SK-N-MC (cell line): ENCODE measurements around the gene TSEN2.

Experiments
- DNase-seq: peaks from one replicate; pipeline ENCODE4 v3.0.0-alpha.2; 2011; ENCODE audit warnings: low read depth, low spot score
- H3K27ac ChIP-seq: fragments of 200-600 bp; sonication (generic); 2 replicates; pipeline ENCODE4 v1.5.1; 2016; ENCODE audit warnings: mixed run types
- H3K36me3 ChIP-seq: fragments of 200-600 bp; sonication (generic); 2 replicates; pipeline ENCODE4 v1.6.1; 2017; ENCODE audit warnings: antibody characterized with exemption, low read length, mixed read lengths; ENCODE audit not compliant: insufficient read depth
- H3K4me3 ChIP-seq: fragments of 200-600 bp; sonication (generic); 2 replicates; pipeline ENCODE4 v1.5.1; 2016
- H3K9ac ChIP-seq: fragments of 200-600 bp; sonication (generic); 2 replicates; pipeline ENCODE4 v1.8.0; 2017; ENCODE audit warnings: mixed run types, mixed read lengths; ENCODE audit not compliant: insufficient read length
- H3K9me3 ChIP-seq: fragments of 200-600 bp; sonication (generic); 2 replicates; pipeline ENCODE4 v1.6.1; 2017; ENCODE audit warnings: low read depth, mild to moderate bottlenecking, antibody characterized with exemption, low read length, moderate library complexity, mixed read lengths
- EZH2 ChIP-seq: fragments of 200-600 bp; sonication (generic); IDR thresholded peaks from one replicate; pipeline ENCODE4 v1.6.1; 2017; ENCODE audit warnings: antibody characterized with exemption
- FOXP2 ChIP-seq: optimal IDR thresholded peaks from 2 replicates; pipeline ENCODE3; 2011; ENCODE audit warnings: mild to moderate bottlenecking, moderate library complexity; ENCODE audit not compliant: insufficient read depth; ENCODE audit errors: extremely low read length, control extremely low read depth
- POLR2AphosphoS5 ChIP-seq: IDR thresholded peaks from 2 replicates; pipeline ENCODE4 v1.6.1; 2012; ENCODE audit warnings: mild to moderate bottlenecking, low read depth, low read length, borderline replicate concordance

Gene TSEN2

GRCh38 chr3:12484198-12484982 is at the start of gene TSEN2:
TSS of gene TSEN2 (plus strand) at chr3:12484480. CDS start at chr3:12489801, 5,321 bp downstream.
- no peak within 1 kb of the TSS for H3K27ac ChIP-seq
- H3K4me3 ChIP-seq: peak within 1 kb of the TSS; percentile 83
- H3K9me3 ChIP-seq: no peaks in the 10 kb centered on the region
- TF ChIP-seq POLR2AphosphoS5 (peak; percentile 94), EZH2 (no peak), FOXP2 (no peak)
- H3K36me3 ChIP-seq: no peaks in the 10 kb centered on the region
- peak within 1 kb of the TSS; percentile 83 for H3K9ac ChIP-seq
- peak; percentile 40 for DNase-seq

GRCh38 chr3:12436514-12437220 is 47.6 kb upstream of the TSEN2 start:
- no peak for DNase-seq

GRCh38 chr3:12437221-12437605 is 47.1 kb upstream of the TSEN2 start:
- H3K4me3 ChIP-seq: no peak overlapping the region
- H3K36me3 ChIP-seq: no peaks in the 10 kb centered on the region
- no peak overlapping the region for H3K9ac ChIP-seq
- H3K27ac ChIP-seq: no peak overlapping the region
- no peaks in the 10 kb centered on the region for H3K9me3 ChIP-seq
- TF ChIP-seq FOXP2 (no peak), POLR2AphosphoS5 (no peak), EZH2 (no peak)
- DNase-seq: no peak

More at GRCh38 chr3:12436514-12437220, 47.6 kb upstream of the TSEN2 start:
- Histone ChIP-seq H3K9me3 (no peaks in the 10 kb centered on the region), H3K4me3 (no peak overlapping the region), H3K27ac (no peak overlapping the region), H3K9ac (no peak overlapping the region), H3K36me3 (no peaks in the 10 kb centered on the region)
- TF ChIP-seq FOXP2 (no peak), POLR2AphosphoS5 (no peak), EZH2 (no peak)

- TF ChIP-seq FOXP2: no peak
- Histone ChIP-seq H3K4me3 (no peak overlapping the region), H3K27ac (no peak overlapping the region), H3K36me3 (no peaks in the 10 kb centered on the region), H3K9ac (no peak overlapping the region), H3K9me3 (no peaks in the 10 kb centered on the region)
- no peak for DNase-seq
Observed at GRCh38 chr3:12437861-12438260, 46.4 kb upstream of the TSEN2 start.

GRCh38 chr3:12438318-12438717 is 46.0 kb upstream of the TSEN2 start:
- no peak overlapping the region for H3K27ac ChIP-seq
- no peak overlapping the region for H3K9ac ChIP-seq
- no peak for DNase-seq
- TF ChIP-seq POLR2AphosphoS5: no peak
- no peak for TF ChIP-seq EZH2
- no peak for TF ChIP-seq FOXP2
- H3K4me3 ChIP-seq: no peak overlapping the region
- no peaks in the 10 kb centered on the region for H3K9me3 ChIP-seq
- no peaks in the 10 kb centered on the region for H3K36me3 ChIP-seq

GRCh38 chr3:12439161-12439940 is 44.9 kb upstream of the TSEN2 start:
- TF ChIP-seq EZH2 (no peak), FOXP2 (no peak), POLR2AphosphoS5 (no peak)
- DNase-seq: no peak
- Histone ChIP-seq H3K9ac (no peak overlapping the region), H3K27ac (no peak overlapping the region), H3K36me3 (no peaks in the 10 kb centered on the region), H3K9me3 (no peaks in the 10 kb centered on the region), H3K4me3 (no peak overlapping the region)

GRCh38 chr3:12440927-12441714 is 43.2 kb upstream of the TSEN2 start:
- Histone ChIP-seq H3K36me3 (no peaks in the 10 kb centered on the region), H3K9me3 (no peaks in the 10 kb centered on the region), H3K27ac (no peak overlapping the region), H3K9ac (no peak overlapping the region), H3K4me3 (no peak overlapping the region)
- DNase-seq: no peak
- TF ChIP-seq EZH2 (no peak), POLR2AphosphoS5 (no peak), FOXP2 (no peak)
